GM23248 (cell line): ENCODE measurements around the gene WDR11. TPM values are rescaled to one million over a fixed set of nuclear protein-coding genes. Genes with fewer than 3 reads are reported as not detected.

ENCODE experiments used
- DNase-seq: peaks from one replicate; pipeline ENCODE4 v3.0.0-alpha.2; 2015
- H2AFZ ChIP-seq: fragments of 200-600 bp; sonication (generic); 2 replicates; pipeline ENCODE4 v1.6.1; 2016; ENCODE audit warnings: antibody characterized with exemption
- H3F3A ChIP-seq: fragments of 200-600 bp; sonication (generic); 2 replicates; pipeline ENCODE4 v1.6.1; 2016; ENCODE audit warnings: mild to moderate bottlenecking, antibody characterized with exemption, mixed run types; ENCODE audit not compliant: insufficient read depth
- H3K27ac ChIP-seq: fragments of 200-600 bp; sonication (generic); 2 replicates; pipeline ENCODE4 v1.5.1; 2016; ENCODE audit warnings: mild to moderate bottlenecking
- H3K27me3 ChIP-seq: fragments of 200-600 bp; sonication (generic); replicated peaks from 2 replicates; pipeline ENCODE4 v1.6.1; 2016; ENCODE audit warnings: mild to moderate bottlenecking; ENCODE audit not compliant: insufficient read depth
- H3K36me3 ChIP-seq: fragments of 200-600 bp; sonication (generic); 2 replicates; pipeline ENCODE4 v1.6.1; 2016; ENCODE audit warnings: low read depth, mild to moderate bottlenecking
- H3K4me1 ChIP-seq: fragments of 200-600 bp; sonication (generic); 2 replicates; pipeline ENCODE4 v1.6.1; 2016; ENCODE audit warnings: mild to moderate bottlenecking; ENCODE audit not compliant: insufficient read depth
- H3K4me2 ChIP-seq: fragments of 200-600 bp; sonication (generic); one replicate; pipeline ENCODE4 v1.6.1; 2016; ENCODE audit warnings: mild to moderate bottlenecking; ENCODE audit not compliant: unreplicated experiment
- H3K4me3 ChIP-seq: fragments of 200-600 bp; sonication (generic); 2 replicates; pipeline ENCODE4 v1.5.1; 2016; ENCODE audit warnings: mild to moderate bottlenecking
- H3K79me2 ChIP-seq: fragments of 200-600 bp; sonication (generic); 2 replicates; pipeline ENCODE4 v1.6.1; 2016; ENCODE audit warnings: mild to moderate bottlenecking; ENCODE audit not compliant: insufficient read depth
- H3K9ac ChIP-seq: fragments of 200-600 bp; sonication (generic); 2 replicates; pipeline ENCODE4 v1.6.1; 2016; ENCODE audit warnings: mild to moderate bottlenecking
- H3K9me2 ChIP-seq: fragments of 200-600 bp; sonication (generic); 2 replicates; pipeline ENCODE4 v1.6.1; 2016; ENCODE audit warnings: mixed run types, mild to moderate bottlenecking, moderate library complexity; ENCODE audit not compliant: insufficient read depth
- H3K9me3 ChIP-seq: fragments of 200-600 bp; sonication (generic); one replicate; pipeline ENCODE4 v1.6.1; 2017; ENCODE audit warnings: low read depth
- H4K20me1 ChIP-seq: fragments of 200-600 bp; sonication (generic); 2 replicates; pipeline ENCODE4 v1.6.0; 2016; ENCODE audit not compliant: insufficient read depth
- EZH2 ChIP-seq: fragments of 200-600 bp; sonication (generic); IDR thresholded peaks from 2 replicates; pipeline ENCODE4 v1.6.1; 2018; ENCODE audit warnings: antibody characterized with exemption, mild to moderate bottlenecking; ENCODE audit not compliant: insufficient read depth, poor library complexity, severe bottlenecking
- EZH2phosphoT487 ChIP-seq: fragments of 200-600 bp; sonication (generic); IDR thresholded peaks from 2 replicates; pipeline ENCODE4 v1.6.1; 2018; ENCODE audit warnings: antibody characterized with exemption, moderate library complexity, mild to moderate bottlenecking, low read depth; ENCODE audit not compliant: insufficient read depth
- WGBS, 2 experiments: methylation state at CpG; one replicate each; pipeline ENCODE4 v1.1.6; 2015 to 2017; ENCODE audit warnings: low lambda C conversion rate in 2 of 2, low coverage in 1 of 2; ENCODE audit errors: missing lambda C conversion rate in 2 of 2; 5-methylcytosine and 5-hydroxymethylcytosine counted together
- in situ Hi-C: fragments of 300-500 bp; cut with MboI; formaldehyde crosslinking; loops from 2 replicates; pipeline ENCODE4 v1.15.0; 2020
- polyA plus RNA-seq: library from polyadenylated mRNA; unstranded; fragments of >200 nt; fragmentation: Nextera tagmentation; extraction: Ambion mirVana; gene quantifications from 2 replicates; pipeline ENCODE4 v1.2.1, GENCODE V29; 2016
- total RNA-seq: library from RNA; depleted of rRNA; stranded (reverse); fragments of >200 nt; shearing (Covaris generic); gene quantifications from 2 replicates; pipeline ENCODE4 v1.2.3, GENCODE V29; 2014

The WDR11 gene
- total and polyA plus RNA-seq, 2 experiments from 2014 or later, result 27.0 to 61.8 TPM

DNA sequence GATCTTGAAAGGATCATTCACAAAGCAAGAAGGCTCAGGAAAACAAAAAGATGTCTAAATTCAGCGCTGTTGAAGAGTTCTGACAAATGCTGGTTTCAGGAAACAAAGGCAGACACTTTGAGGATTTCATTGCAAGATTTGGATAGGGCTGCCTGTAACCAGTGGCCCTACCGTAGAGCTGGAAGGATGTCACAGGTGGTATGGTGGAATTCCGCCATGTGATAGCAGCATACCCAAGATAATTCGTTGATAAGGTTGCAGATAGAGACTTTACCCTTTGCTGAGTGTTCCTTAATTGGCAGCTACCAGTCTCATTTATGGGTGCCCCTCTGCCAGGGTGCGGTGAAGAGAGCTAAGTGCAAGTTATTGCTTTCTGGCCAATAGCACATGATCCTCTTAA is 100.1 kb downstream of the WDR11 start:
- Histone ChIP-seq H3K27ac (no peak overlapping the region), H3K27me3 (peaks cover 24% of the 10 kb centered on the region), H3K36me3 (no peaks in the 10 kb centered on the region), H3K4me2 (no peak overlapping the region), H3K4me1 (no peaks in the 10 kb centered on the region), H2AFZ (no peak overlapping the region), H3K79me2 (no peaks in the 10 kb centered on the region), H4K20me1 (no peaks in the 10 kb centered on the region), H3K9ac (no peak overlapping the region), H3K9me3 (no peaks in the 10 kb centered on the region), H3K4me3 (no peak overlapping the region), H3F3A (no peaks in the 10 kb centered on the region), H3K9me2 (no peaks in the 10 kb centered on the region)
- WGBS, 2 experiments, result 66 to 75% methylated on average over 5 of the region's 5 CpGs
- no peak for DNase-seq
- in situ Hi-C loops, result loop anchor here (10.0 kb wide), 1 partner anchor 934 kb away; no protein-coding TSS in a partner anchor
- TF ChIP-seq EZH2 (no peak), EZH2phosphoT487 (no peak)

- TF ChIP-seq EZH2phosphoT487, result no peak
- no peak for TF ChIP-seq EZH2
- Histone ChIP-seq H3K9me3 (no peaks in the 10 kb centered on the region), H3K9me2 (no peaks in the 10 kb centered on the region), H3K27ac (no peak overlapping the region), H3K4me2 (no peak overlapping the region), H3K36me3 (no peaks in the 10 kb centered on the region), H3K4me1 (no peaks in the 10 kb centered on the region), H3K4me3 (no peak overlapping the region), H3F3A (no peaks in the 10 kb centered on the region), H2AFZ (no peak overlapping the region), H4K20me1 (no peaks in the 10 kb centered on the region), H3K79me2 (no peaks in the 10 kb centered on the region), H3K9ac (no peak overlapping the region), H3K27me3 (peaks cover 24% of the 10 kb centered on the region)
- in situ Hi-C loops, result loop anchor here (10.0 kb wide), 1 partner anchor 931 kb away; no protein-coding TSS in a partner anchor
- no peak for DNase-seq
- WGBS, 2 experiments, result 18 to 40% methylated on average over 1 of the region's 1 CpG
Measured at GRCh38 chr10:120953897-120954296, 102.7 kb downstream of the WDR11 start.
